GM12874 (cell line): ENCODE measurements around the gene FYCO1.

Source experiments
- CTCF ChIP-seq: IDR thresholded peaks from 2 replicates; pipeline ENCODE4 v1.5.1; 2011; ENCODE audit warnings: low read depth, mild to moderate bottlenecking, control low read depth, low read length, moderate library complexity; ENCODE audit not compliant: insufficient read depth

FYCO1 gene

GRCh38 chr3:45954306-45954705, 41.3 kb downstream of the FYCO1 start:
- no peak for TF ChIP-seq CTCF

- no peak for TF ChIP-seq CTCF
Observed at GRCh38 chr3:45953536-45953935, 42.1 kb downstream of the FYCO1 start.

GRCh38 chr3:45952456-45952855, 43.2 kb downstream of the FYCO1 start:
- no peak for TF ChIP-seq CTCF

GRCh38 chr3:45951946-45952345, 43.7 kb downstream of the FYCO1 start:
- no peak for TF ChIP-seq CTCF

- no peak for TF ChIP-seq CTCF
Observed at GRCh38 chr3:45950686-45951600, 44.7 kb downstream of the FYCO1 start.

GRCh38 chr3:45950131-45950530, 45.5 kb downstream of the FYCO1 start:
- no peak for TF ChIP-seq CTCF

- no peak for TF ChIP-seq CTCF
Observed at GRCh38 chr3:45949432-45949831, 46.2 kb downstream of the FYCO1 start.
